Suprapubic skin (tissue), 4 donors: ENCODE data around the gene TMEM116.

Experiments used
- CTCF ChIP-seq, 2 donors: fragments of 200-600 bp in 1 of 2; fragments of 450-650 bp in 1 of 2; sonication (generic) in 1 of 2; IDR thresholded peaks; one replicate each; pipeline ENCODE4 v1.5.1; 2016 to 2019; ENCODE audit warnings: antibody characterized with exemption in 2 of 2, mild to moderate bottlenecking in 1 of 2, moderate library complexity in 1 of 2
- EP300 ChIP-seq: sonication (generic); formaldehyde crosslinking; IDR thresholded peaks from one replicate; pipeline ENCODE4 v1.6.1; 2017; ENCODE audit warnings: antibody characterized with exemption
- POLR2A ChIP-seq, 2 donors: fragments of 450-650 bp; IDR thresholded peaks; one replicate each; pipeline ENCODE4 v1.6.1; 2017; ENCODE audit warnings: antibody characterized with exemption in 2 of 2, mild to moderate bottlenecking in 2 of 2, moderate library complexity in 2 of 2
- POLR2AphosphoS5 ChIP-seq, 3 donors: sonication (generic); formaldehyde crosslinking; IDR thresholded peaks; one replicate each; pipeline ENCODE4 v1.6.1; 2017; ENCODE audit warnings: antibody characterized with exemption in 3 of 3

- TF ChIP-seq CTCF (IDR thresholded peaks at IDR 0.05) (no peak), POLR2A (IDR thresholded peaks at IDR 0.05) (no peak), POLR2AphosphoS5 (IDR thresholded peaks at IDR 0.05) (no peak), EP300 (no peak)
Observed at GRCh38 chr12:111964935-111965334, 48.0 kb downstream of the TMEM116 start.
